HepG2 (cell line): Measurements from ENCODE around the gene AKT2. TPM values are rescaled to one million over a fixed set of nuclear protein-coding genes. Genes with fewer than 3 reads are reported as not detected.
A peak's percentile ranks its signal among the peaks of the same experiment; 100 is the strongest.

Source experiments
- ATAC-seq: fragments of 200-7000 bp; cut with Tn5 transposase; 3 replicates; pipeline ENCODE4 v1.9.1; 2020; ENCODE audit warnings: mild to moderate bottlenecking, moderate library complexity
- BruUV-seq: library from RNA; stranded (reverse); fragments of 400-500 nt; replicated peaks from 2 replicates; lab custom pipeline; 2021; lab: Mats Ljungman, UMichigan
- CTCF ChIA-PET: fragments of 300-600 bp; formaldehyde crosslinking; extraction: SDS; loops from one replicate; lab custom pipeline; 2021; ENCODE audit warnings: low total read pairs, inconsistent platforms, low intra/inter-chr PET ratio; lab: Yijun Ruan, JAX
- POLR2A ChIA-PET: fragments of 350-600 bp; sonication (Branson Sonifier 250); formaldehyde crosslinking; loops from one replicate; lab custom pipeline; 2020; ENCODE audit warnings: antibody characterized with exemption, inconsistent platforms; lab: Yijun Ruan, JAX
- DNase-seq: peaks from one replicate; pipeline ENCODE4 v3.0.0-alpha.2; 2015; ENCODE audit warnings: low spot score
- FAIRE-seq: peaks from 3 replicates; lab custom pipeline; 2011; peaks lifted over from hg19 to GRCh38; lab: Jason Lieb, UNC
- H2AFZ ChIP-seq: one replicate; pipeline ENCODE4 v1.6.1; 2011; ENCODE audit warnings: low read length, inconsistent platforms
- H3K27ac ChIP-seq: fragments of 300-600 bp; 3 replicates; pipeline ENCODE4 v1.8.0; 2011; ENCODE audit warnings: mixed run types, mild to moderate bottlenecking, mixed read lengths, low read length, inconsistent platforms; ENCODE audit not compliant: insufficient read depth; ENCODE audit errors: extremely low read length
- H3K27me3 ChIP-seq, 2 experiments: fragments of 200-600 bp in 1 of 2; 2 replicates in 1 of 2; 3 replicates in 1 of 2; pipeline versions ENCODE4 v1.6.0 to v1.8.0; 2011; ENCODE audit warnings: low read length in 2 of 2, mild to moderate bottlenecking in 2 of 2, moderate library complexity in 2 of 2, inconsistent platforms in 1 of 2; ENCODE audit not compliant: insufficient read depth in 2 of 2, control insufficient read depth in 1 of 2
- H3K36me3 ChIP-seq, 2 experiments: fragments of 200-600 bp in 1 of 2; replicated peaks in 1 of 2; 2 replicates in 1 of 2; 3 replicates in 1 of 2; pipeline versions ENCODE4 v1.5.1 to v1.8.0; 2011; ENCODE audit warnings: low read length in 2 of 2, inconsistent platforms in 1 of 2; ENCODE audit not compliant: insufficient read depth in 2 of 2, control insufficient read depth in 1 of 2
- H3K4me1 ChIP-seq: 2 replicates; pipeline ENCODE4 v1.5.1; 2012; ENCODE audit warnings: low read length, inconsistent platforms; ENCODE audit not compliant: insufficient read depth
- H3K4me2 ChIP-seq: 2 replicates; pipeline ENCODE4 v1.6.0; 2011; ENCODE audit warnings: low read depth, low read length, inconsistent platforms
- H3K4me3 ChIP-seq, 3 experiments: fragments of 200-600 bp in 1 of 3; sonication (generic), shearing (Covaris generic) in 1 of 3; replicated peaks in 1 of 3; 2 replicates each; pipeline ENCODE4 v1.5.1; 2011 to 2016; ENCODE audit warnings: low read length in 3 of 3, inconsistent platforms in 2 of 3, low read depth in 2 of 3, mild to moderate bottlenecking in 2 of 3, control low read depth in 1 of 3, mixed read lengths in 1 of 3; ENCODE audit not compliant: insufficient read depth in 1 of 3
- H3K79me2 ChIP-seq: one replicate; pipeline ENCODE4 v1.6.1; 2011; ENCODE audit warnings: low read length, inconsistent platforms; ENCODE audit not compliant: insufficient read depth
- H3K9ac ChIP-seq: 2 replicates; pipeline ENCODE4 v1.6.0; 2011; ENCODE audit warnings: mild to moderate bottlenecking, low read depth, low read length, inconsistent platforms; ENCODE audit not compliant: insufficient read depth
- H3K9me3 ChIP-seq: 2 replicates; pipeline ENCODE4 v1.5.1; 2012; ENCODE audit warnings: mild to moderate bottlenecking, low read length
- H4K20me1 ChIP-seq: 2 replicates; pipeline ENCODE4 v1.6.0; 2011; ENCODE audit warnings: inconsistent platforms, mild to moderate bottlenecking, low read length, moderate library complexity; ENCODE audit not compliant: insufficient read depth
- MIER2 ChIP-seq: IDR thresholded peaks from 2 replicates; pipeline ENCODE4 v1.6.1; 2016; ENCODE audit warnings: missing biosample characterization, missing genetic modification reagents
- NFKBIZ ChIP-seq: IDR thresholded peaks from 2 replicates; pipeline ENCODE4 v1.6.1; 2018; ENCODE audit warnings: missing genetic modification reagents, missing compliant biosample characterization
- POLR2AphosphoS2 ChIP-seq: IDR thresholded peaks from 2 replicates; pipeline ENCODE4 v1.6.1; 2011; ENCODE audit warnings: low read depth, low read length, improper control_type of control experiment
- SAFB2 ChIP-seq: sonication (generic); formaldehyde crosslinking; IDR thresholded peaks from 2 replicates; pipeline ENCODE4 v1.5.1; 2020; ENCODE audit warnings: missing genetic modification reagents, low read depth, mild to moderate bottlenecking, borderline replicate concordance
- ZMAT3 ChIP-seq: sonication (generic); formaldehyde crosslinking; conservative IDR thresholded peaks from 2 replicates; pipeline ENCODE4 v1.7.0; 2021; ENCODE audit warnings: missing genetic modification reagents
- ZNF124 ChIP-seq: sonication (generic); formaldehyde crosslinking; IDR thresholded peaks from 2 replicates; pipeline ENCODE4 v1.4.0; 2020; ENCODE audit warnings: missing genetic modification reagents
- ZNF629 ChIP-seq: sonication (generic); formaldehyde crosslinking; conservative IDR thresholded peaks from 2 replicates; pipeline ENCODE4 v1.5.0; 2020; ENCODE audit warnings: missing genetic modification reagents
- WGBS: methylation state at CpG from one replicate; pipeline ENCODE4 v1.1.6; 2017; ENCODE audit warnings: low lambda C conversion rate; 5-methylcytosine and 5-hydroxymethylcytosine counted together
- in situ Hi-C: cut with HindIII; loops from 2 replicates; pipeline ENCODE4 v1.10.0; 2017; ENCODE audit warnings: low pct_unique_long_range_greater_than_20kb; ENCODE audit not compliant: extremely low pct_ligation_motif_present
- intact Hi-C: fragments of 100-400 bp; cut with micrococcal nuclease; formaldehyde crosslinking; loops from one replicate; pipeline ENCODE4 v1.10.0; 2022; ENCODE audit not compliant: unreplicated experiment
- polyA plus RNA-seq, 8 experiments: library from polyadenylated mRNA; depleted of rRNA in 3 of 8; stranded (reverse) in 7 of 8; unstranded in 1 of 8; fragments of >200 nt; fragmentation: Illumina TruSeq in 4 of 8; extraction: Trizol in 4 of 8; gene quantifications; 2 replicates each; pipeline versions ENCODE4 v1.2.1 to v1.2.3, GENCODE V29; 2011 to 2016; ENCODE audit warnings: low read depth in 4 of 8, missing spikeins in 1 of 8, mixed read lengths in 1 of 8; ENCODE audit not compliant: insufficient read depth in 1 of 8
- total RNA-seq, 5 experiments: library from RNA; depleted of rRNA; stranded (reverse); fragments of >200 nt; fragmentation: Illumina TruSeq; extraction: Trizol; gene quantifications; 2 replicates each; pipeline ENCODE4 v1.2.3, GENCODE V29; 2016; ENCODE audit warnings: low read depth in 1 of 5
- TF ChIP-seq, protein P1 (sequence below), 2 experiments: fragments of 450-650 bp in 1 of 2; sonication (generic) in 1 of 2; formaldehyde crosslinking in 1 of 2; IDR thresholded peaks; 2 replicates each; pipeline versions ENCODE4 v1.6.1 to v1.8.0; 2016 to 2022; ENCODE audit warnings: antibody characterized with exemption in 1 of 2, mild to moderate bottlenecking in 1 of 2, missing genetic modification reagents in 1 of 2

AKT2 gene
- total and polyA plus RNA-seq, 2 of the 13 experiments (the other 11 are each of a cell fraction or from before 2014, with no cell fraction given): 82.1 to 173 TPM

- peaks cover 26% of the 10 kb centered on the region for H3K79me2 ChIP-seq
- 93% methylated on average over 3 of the region's 4 CpGs for WGBS
- ATAC-seq (no peak), DNase-seq (no peak), FAIRE-seq (no peak)
- H3K9me3 ChIP-seq: no peaks in the 10 kb centered on the region
- in situ Hi-C loops (no loop called here), intact Hi-C loops (no loop called here)
- peaks cover 22 to 57% of the 10 kb centered on the region in 2 experiments for H3K36me3 ChIP-seq
- no peak overlapping the region for H3K9ac ChIP-seq
- no peak overlapping the region for H2AFZ ChIP-seq
- H3K27me3 ChIP-seq: no peaks in the 10 kb centered on the region
- BruUV-seq: no TSS peak
- H3K4me3 ChIP-seq: no peak overlapping the region
- ChIA-PET CTCF (no interaction called here), POLR2A (interaction anchor here (1.1 kb wide), 1 partner anchor 26 kb away, joined by 3 read pairs; the partner anchor contains the start of gene CCNP)
- TF ChIP-seq ZMAT3: no peak
- TF ChIP-seq NFKBIZ: no peak
- no peak for TF ChIP-seq ZNF124
- no peak for TF ChIP-seq SAFB2 (CRISPR knock-in tag)
- no peak for TF ChIP-seq MIER2 (CRISPR knock-in tag)
- TF ChIP-seq POLR2AphosphoS2: no peak
- H3K27ac ChIP-seq: no peak overlapping the region
- peaks cover 8% of the 10 kb centered on the region for H4K20me1 ChIP-seq
- H3K4me1 ChIP-seq: peaks cover 64% of the 10 kb centered on the region
- no peak overlapping the region for H3K4me2 ChIP-seq
Observed at GRCh38 chr19:40251991-40252390, 33.2 kb downstream of the AKT2 start.

GRCh38 chr19:40251244-40251643 is 33.9 kb downstream of the AKT2 start:
- Histone ChIP-seq H2AFZ (no peak overlapping the region), H3K27ac (no peak overlapping the region), H3K36me3 (peaks cover 16 to 50% of the 10 kb centered on the region in 2 experiments), H3K79me2 (peaks cover 23% of the 10 kb centered on the region), H3K4me2 (no peak overlapping the region), H3K9me3 (no peaks in the 10 kb centered on the region), H3K27me3 (no peaks in the 10 kb centered on the region), H3K4me3 (no peak overlapping the region), H4K20me1 (peaks cover 8% of the 10 kb centered on the region), H3K4me1 (peaks cover 62% of the 10 kb centered on the region), H3K9ac (no peak overlapping the region)
- no peak for ATAC-seq
- DNase-seq: no peak
- in situ Hi-C loops: no loop called here
- FAIRE-seq: no peak
- ChIA-PET POLR2A (no interaction called here), CTCF (no interaction called here)
- no TSS peak for BruUV-seq
- intact Hi-C loops: no loop called here
- TF ChIP-seq, protein P1, sequence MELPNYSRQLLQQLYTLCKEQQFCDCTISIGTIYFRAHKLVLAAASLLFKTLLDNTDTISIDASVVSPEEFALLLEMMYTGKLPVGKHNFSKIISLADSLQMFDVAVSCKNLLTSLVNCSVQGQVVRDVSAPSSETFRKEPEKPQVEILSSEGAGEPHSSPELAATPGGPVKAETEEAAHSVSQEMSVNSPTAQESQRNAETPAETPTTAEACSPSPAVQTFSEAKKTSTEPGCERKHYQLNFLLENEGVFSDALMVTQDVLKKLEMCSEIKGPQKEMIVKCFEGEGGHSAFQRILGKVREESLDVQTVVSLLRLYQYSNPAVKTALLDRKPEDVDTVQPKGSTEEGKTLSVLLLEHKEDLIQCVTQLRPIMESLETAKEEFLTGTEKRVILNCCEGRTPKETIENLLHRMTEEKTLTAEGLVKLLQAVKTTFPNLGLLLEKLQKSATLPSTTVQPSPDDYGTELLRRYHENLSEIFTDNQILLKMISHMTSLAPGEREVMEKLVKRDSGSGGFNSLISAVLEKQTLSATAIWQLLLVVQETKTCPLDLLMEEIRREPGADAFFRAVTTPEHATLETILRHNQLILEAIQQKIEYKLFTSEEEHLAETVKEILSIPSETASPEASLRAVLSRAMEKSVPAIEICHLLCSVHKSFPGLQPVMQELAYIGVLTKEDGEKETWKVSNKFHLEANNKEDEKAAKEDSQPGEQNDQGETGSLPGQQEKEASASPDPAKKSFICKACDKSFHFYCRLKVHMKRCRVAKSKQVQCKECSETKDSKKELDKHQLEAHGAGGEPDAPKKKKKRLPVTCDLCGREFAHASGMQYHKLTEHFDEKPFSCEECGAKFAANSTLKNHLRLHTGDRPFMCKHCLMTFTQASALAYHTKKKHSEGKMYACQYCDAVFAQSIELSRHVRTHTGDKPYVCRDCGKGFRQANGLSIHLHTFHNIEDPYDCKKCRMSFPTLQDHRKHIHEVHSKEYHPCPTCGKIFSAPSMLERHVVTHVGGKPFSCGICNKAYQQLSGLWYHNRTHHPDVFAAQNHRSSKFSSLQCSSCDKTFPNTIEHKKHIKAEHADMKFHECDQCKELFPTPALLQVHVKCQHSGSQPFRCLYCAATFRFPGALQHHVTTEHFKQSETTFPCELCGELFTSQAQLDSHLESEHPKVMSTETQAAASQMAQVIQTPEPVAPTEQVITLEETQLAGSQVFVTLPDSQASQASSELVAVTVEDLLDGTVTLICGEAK (IDR thresholded peaks at IDR 0.05): peak; percentile 67
- TF ChIP-seq, protein P1 (CRISPR knock-in tag; IDR thresholded peaks at IDR 0.05): peak; percentile 91; the same call in 1 of the 2 replicates
- TF ChIP-seq ZNF629 (CRISPR knock-in tag): no peak
